Stimulated activated CD4-positive, alpha-beta T cell treated with anti-CD3 and anti-CD28 coated beads, Interleukin-4, amount 100 ng/mL, for 1 hour (primary cell): ENCODE results near the gene WDR4.
A peak's percentile ranks its signal among the peaks of the same experiment; 100 is the strongest.
"Not testable (repeated sequence)": the region's sequence is repeated elsewhere in the genome, so short reads cannot be mapped to it uniquely, and the experiment has no call there.

Experiments used
- DNase-seq: peaks from one replicate; pipeline ENCODE4 v3.0.0-alpha.2; 2020

WDR4 gene, protein sequence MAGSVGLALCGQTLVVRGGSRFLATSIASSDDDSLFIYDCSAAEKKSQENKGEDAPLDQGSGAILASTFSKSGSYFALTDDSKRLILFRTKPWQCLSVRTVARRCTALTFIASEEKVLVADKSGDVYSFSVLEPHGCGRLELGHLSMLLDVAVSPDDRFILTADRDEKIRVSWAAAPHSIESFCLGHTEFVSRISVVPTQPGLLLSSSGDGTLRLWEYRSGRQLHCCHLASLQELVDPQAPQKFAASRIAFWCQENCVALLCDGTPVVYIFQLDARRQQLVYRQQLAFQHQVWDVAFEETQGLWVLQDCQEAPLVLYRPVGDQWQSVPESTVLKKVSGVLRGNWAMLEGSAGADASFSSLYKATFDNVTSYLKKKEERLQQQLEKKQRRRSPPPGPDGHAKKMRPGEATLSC

DNA sequence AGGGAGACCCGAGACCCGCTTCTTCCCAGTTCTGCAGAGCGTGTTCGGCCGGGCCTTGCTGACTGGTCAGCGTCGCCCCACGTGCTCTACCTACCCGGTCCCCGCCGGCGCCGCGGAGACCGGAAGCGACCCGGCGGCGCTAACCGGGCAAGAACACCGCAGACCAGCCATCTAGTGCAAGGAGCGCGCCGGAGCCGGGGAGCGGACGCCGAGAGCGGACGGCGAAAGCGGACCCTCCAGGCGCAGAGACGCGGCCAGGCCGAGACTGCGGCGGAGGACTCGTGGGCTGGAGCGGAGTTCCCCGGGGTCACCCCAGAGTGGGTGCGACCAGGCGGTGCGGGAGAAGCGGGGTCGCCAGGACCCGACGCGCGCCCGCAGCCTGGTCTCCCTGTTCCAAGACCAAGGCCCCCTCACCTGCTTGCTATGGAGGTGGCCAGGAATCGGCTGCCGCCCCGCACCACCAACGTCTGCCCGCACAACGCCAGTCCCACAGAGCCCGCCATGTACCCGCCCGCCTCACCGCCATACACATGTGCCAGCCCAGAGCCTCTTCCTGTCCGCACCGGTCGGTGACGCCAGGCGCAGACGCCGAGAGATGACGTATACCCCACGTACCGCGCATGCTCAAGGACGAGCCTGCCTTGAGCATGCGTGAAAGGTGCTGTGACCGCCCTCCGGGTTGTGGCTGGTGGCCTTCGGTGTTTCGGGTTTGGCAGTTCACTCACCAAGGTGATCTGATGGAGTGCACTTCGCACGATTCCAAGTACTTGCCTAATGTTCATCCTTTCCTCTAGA is at the start of gene WDR4:
Gene WDR4, minus strand, starts transcription at position 547 of the 795 bp plus-strand sequence. Its CDS starts 44 bp downstream, at position 503.
- DNase-seq, result peak; percentile 97

DNA sequence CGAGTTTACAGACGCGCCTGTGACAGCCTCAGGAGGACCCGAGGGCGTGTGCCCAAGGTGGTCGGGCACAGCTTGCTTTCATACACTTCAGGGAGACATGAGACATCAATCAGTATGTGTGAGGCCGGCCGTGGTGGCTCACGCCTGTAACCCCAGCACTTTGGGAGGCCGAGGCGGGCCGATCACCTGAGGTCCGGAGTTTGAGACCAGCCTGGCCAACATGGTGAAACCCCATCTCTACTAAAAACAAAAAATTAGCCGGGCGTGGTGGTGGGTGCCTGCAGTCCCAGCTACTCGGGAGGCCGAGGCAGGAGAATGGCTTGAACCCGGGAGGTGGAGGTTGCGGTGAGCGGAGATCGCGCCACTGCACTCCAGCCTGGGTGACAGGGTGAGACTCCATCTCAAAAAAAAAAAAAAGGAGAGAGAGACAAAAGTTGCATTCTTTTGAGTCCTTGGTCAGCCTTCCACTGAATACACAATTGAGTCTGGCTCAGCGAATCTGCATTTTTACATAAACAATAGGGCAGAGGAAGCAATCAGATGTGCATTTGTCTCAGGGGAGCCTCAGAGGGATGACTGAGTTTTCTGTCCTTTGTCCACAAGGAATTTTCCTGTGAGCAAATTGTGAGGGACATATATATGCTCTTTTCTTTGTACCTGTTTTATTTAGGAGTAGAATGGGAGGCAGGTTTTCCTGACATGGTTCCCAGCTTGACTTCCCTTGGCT is 48.3 kb upstream of the WDR4 start:
- not testable (repeated sequence) for DNase-seq

DNA sequence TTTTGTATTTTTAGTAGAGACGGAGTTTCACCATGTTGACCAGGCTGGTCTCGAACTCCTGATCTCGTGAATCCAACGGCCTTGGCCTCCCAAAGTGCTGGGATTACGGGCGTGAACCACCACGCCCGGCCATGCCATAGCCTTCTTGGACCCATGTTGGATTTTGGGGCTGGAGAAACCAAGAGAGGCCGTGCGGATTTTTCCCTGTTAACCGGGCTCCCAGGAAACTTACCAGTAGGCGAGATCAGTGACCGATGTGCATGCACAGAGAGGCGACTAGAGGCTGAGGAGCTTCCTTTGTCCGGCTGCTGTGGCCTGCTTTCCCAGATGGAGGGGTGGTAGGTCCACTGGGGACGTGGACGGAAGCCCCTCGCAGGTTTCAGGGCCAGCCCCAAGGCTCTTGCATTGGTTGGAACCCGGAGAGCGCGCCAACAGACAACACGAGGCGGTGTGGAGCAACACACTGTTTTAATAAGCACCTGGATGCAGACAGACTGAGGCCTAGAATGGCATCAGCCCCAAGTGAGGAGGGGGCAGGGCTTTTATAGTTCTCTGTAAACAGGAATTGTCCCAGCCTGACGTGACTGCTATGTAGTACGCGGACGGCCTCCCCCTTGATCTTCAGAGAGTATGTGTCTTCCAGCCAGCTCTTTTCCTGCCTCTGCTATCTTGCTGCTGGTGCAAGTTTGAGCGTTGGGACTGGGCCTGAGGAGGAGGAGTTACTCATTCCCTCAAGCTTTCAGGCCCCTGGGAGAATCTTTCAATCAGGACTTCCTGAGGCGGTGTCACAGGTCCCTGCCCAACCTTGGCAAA is 46.0 kb upstream of the WDR4 start, which contains the start of gene ERVH48-1:
Gene ERVH48-1, minus strand, starts transcription at position 517 of the 813 bp plus-strand sequence. CDS start 6,624 bp downstream, outside the sequence.
- DNase-seq, result no peak

DNA sequence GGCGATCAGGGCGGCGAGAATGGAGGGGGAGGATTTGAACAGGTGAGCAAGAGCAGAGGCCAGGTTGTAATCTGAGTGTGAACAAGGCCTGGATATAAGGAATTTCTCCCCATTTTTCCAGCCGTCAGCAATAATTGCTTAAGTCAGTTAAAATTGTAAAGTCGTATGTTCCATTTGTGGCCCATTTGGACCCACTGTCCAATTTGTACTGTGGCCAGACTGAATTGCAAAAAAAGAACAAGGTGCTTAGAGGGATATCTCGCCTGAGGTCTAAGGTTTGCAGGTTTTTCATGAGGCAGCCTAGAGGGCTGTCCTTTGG is 45.1 kb upstream of the WDR4 start:
- no peak for DNase-seq

DNA sequence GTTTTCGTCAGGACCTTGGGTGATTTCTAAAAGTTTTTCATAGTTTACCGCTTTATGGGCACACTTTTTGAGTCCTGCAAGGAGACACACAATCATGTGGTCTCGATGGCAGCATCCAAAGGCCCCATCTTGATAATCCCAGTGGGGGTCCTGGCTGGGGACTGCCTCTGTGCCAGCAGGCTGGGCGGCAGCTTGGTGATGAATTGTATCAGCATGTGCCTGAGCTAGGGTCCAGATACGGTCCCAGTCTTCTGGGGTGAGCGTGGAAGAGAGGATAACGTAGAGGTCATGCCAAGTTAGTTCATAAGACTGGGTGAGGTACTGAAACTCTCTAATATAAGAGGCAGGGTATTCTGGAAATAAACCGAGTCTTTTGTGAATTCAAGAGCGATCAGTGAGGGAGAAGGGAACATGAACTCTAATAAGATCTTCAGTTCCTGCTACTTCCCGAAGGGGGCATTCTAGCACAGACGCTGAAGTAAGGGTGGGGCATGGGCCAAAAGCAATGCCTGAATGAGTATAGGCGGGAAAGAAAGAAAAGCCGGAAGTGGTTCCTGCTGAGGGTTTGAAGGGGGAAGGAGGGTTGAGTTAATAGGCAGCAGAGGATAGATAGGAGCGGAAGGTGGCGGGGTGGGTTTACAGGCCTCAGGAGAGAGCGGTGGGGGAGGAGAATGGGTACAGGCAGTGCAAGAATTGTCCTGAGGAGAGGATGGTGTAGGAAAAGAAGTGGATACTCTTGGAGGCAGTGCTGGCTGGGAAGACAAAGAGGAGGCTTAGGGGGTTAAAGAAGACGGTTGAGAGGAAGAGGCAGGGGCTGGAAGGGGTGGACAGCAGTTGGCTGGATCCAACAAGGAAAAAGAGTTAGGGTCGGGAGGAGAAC is 44.5 kb upstream of the WDR4 start:
- DNase-seq, result peak; percentile 50

DNA sequence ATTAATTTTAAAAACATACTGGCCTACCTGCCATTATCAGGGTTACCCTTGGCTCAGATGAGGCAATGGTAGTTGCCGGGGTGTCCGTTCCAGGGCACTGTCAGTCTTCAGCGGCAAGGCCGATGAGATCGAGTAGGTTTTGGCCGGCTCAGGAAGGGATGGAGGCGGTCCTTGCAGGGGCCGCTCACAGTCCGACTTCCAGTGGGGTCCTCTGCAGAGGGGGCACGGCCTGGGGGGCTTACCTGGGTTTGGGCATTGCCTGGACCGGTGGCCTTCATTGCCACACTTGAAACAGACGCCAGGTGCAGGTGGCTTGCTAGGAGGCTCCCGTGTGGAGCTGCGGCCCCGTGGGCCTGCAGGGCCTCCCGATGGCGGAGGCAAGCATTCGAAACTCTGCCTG is 43.6 kb upstream of the WDR4 start:
- no peak for DNase-seq

GRCh38 chr21:42921927-42922326 is 42.6 kb upstream of the WDR4 start:
- DNase-seq, result no peak

- DNase-seq, result no peak
These were observed 39.0 kb upstream of the WDR4 start for GRCh38 chr21:42918291-42918690.

DNA sequence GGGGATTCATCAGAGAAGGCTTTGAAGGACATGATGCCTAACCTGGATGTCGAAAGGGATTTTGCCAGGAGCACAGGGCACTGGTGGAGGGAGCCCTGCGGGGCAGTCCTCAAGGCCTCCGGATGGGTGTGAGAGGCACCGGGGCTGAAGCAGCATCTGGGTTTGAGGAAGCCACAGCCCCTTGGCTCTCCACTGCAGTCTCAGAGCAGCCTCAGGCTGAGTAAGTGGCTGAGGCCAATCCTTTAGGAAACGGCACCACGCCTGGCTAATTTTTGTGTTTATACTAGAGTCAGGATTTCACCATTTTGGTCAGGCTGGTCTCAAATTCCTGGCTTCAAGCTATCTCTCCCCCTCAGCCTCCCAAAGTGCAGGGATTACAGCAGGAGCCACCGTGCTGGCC is 34.1 kb upstream of the WDR4 start:
- no peak for DNase-seq

DNA sequence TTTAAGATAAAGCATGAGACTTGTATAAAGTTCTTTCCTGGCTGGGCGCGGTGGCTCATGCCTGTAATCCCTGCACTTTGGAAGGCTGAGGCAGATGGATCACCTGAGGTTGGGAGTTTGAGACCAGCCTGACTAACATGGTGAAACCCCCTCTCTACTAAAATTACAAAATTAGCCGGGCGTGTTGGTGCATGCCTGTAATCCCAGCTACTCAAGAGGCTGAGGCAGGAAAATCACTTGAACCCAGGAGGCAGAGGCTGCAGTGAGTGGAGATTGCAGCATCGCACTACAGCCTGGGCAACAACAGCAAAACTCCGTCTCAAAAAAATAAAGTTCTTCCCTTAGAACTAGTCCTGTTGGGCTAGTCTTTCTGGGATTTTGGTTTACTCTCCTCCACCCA is 32.6 kb upstream of the WDR4 start:
- not testable (repeated sequence) for DNase-seq

- DNase-seq, result not testable (repeated sequence)
These were observed 29.1 kb upstream of the WDR4 start for GRCh38 chr21:42908484-42908883.

GRCh38 chr21:42906233-42906632 is 26.9 kb upstream of the WDR4 start:
- DNase-seq, result no peak

DNA sequence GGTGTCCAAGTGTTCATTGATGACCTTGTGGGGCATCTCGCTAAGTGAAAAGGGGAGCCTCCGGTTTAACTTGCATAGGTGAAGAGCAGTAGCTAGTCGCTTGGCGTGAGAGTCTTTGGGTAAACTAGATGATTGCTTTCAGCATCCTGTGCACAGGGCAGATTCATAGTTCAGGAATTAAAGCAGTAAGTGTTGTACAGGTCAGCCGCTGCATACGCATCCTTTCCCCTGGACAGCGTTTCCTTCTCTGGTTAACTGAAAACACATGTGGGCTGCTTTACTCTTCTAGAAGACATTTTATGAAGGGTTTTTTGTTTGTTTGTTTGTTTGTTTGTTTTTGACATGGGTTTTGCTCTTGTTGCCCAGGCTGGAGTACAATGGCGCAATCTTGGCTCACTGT is 25.9 kb upstream of the WDR4 start:
- no peak for DNase-seq

DNA sequence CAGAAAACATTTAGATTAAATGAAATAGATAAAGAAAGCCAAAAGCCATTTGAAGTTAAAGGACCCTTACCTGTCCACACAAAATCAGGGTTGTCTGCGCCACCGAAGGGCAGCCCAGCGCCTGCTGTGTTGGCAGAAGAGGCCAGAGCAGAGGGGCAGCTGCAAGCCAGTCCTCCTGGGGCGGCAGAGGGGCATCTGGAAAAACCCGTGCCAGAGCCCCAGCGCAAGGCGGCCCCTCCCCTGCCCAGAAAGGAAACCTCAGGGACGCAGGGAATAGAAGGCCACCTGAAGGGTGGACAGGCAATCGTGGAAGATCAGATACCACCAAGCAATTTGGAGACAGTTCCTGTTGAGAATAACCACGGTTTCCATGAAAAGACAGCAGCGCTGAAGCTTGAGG is 24.5 kb upstream of the WDR4 start:
- DNase-seq, result no peak

DNA sequence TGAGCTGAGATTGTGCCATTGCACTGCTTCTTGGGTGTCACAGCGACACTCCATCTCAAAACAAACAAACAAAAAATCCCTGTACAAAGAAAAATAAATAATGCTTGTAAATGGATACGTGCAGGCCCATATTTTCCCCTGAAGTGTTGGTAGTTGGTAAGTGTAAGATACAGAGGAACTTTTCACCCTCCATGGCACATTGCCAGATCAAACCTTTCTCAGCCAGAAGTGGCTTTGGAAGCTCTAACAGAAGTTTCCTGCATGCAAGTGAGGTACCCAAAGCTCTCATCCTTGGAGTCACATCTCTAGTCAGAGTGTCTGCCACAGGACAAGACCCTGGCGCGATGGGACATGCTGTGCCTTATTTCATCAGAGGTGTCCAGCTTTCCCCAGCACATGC is 21.1 kb upstream of the WDR4 start:
- DNase-seq, result no peak

DNA sequence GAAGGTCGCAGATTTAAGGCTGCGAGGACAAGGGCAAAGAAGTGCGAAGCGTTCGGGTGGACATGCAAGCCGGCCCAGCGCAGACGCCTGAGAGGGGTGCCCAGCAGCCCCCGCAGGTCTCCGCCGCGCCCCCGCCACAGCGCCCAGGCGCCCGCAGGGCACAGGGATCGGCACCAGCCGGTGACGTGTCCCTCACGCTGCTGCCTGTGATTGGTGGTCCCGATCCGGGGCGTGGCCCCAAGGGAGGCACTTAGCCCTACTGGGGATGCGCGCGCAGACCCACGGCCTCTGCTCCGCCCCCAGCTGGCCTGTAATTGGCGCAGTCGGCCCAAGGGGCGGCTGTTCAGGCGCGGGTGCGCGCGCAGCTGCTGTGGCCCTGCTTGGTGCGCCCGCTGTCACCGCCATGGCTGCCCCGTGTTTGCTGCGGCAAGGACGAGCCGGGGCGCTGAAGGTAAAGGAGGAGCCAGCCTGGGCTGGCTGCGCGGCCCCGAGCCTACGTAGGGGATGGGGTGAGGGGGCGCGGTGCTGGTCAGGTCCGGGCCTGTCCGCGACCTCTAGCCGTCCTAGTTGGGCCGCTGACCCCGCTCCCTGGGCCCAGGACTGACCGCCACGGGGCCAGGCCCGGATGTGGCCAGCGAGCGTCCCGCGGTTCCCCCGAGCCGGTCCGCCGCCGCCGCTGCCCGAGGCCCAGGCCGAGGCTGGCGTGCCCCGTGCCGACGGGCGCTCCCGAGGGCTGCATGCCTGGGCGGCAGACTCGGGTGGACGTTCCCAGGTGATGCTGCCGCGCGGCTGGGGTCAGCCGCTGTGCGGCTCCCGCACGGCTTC is 13.8 kb upstream of the WDR4 start, which contains the start of gene NDUFV3:
Gene NDUFV3, plus strand, starts transcription at position 379 of the 825 bp plus-strand sequence. Its CDS starts 25 bp downstream, at position 404.
- peak; percentile 100 for DNase-seq

DNA sequence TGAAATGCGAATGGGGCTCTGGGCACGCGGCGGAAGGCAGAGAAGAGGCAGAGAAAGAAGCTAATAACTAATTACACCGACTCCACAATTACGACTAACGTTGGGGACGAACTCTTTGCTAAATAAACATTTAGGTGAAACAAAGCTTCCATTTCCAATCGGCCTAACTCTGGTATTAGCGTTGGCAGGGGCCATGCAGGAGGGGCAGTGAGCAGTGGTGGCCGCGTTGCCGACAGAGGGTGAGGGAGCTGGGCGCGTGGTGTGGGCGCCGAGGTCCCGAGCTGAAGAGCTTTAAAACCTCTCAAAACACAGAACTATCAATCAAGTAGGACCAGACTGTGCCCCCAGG is 13.2 kb upstream of the WDR4 start:
- no peak for DNase-seq

- no peak for DNase-seq
These were observed 8.0 kb upstream of the WDR4 start for GRCh38 chr21:42887326-42887725.

- no peak for DNase-seq
These were observed 4.6 kb upstream of the WDR4 start for GRCh38 chr21:42883921-42884320.

DNA sequence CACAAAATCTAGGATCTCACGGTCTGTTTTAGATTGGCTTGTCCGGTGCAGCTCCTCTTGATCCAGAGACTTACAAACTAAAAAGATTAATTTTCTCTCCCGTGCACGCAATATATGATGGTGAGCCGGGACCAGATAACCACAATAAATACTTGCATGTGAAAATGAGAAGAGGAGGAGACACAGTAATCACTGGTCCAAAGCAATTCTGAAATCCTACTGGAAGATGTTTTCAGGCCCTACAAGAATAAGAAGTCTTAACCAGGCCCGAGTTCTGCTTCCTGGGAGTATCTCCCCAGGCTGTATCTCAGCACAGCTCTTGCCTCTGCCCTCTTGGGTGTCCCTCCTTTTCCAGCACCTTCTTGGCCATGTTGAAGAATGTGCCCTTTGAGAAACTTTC is 1.0 kb upstream of the WDR4 start:
- no peak for DNase-seq

- no peak for DNase-seq
These were observed 704 bp downstream of the WDR4 start for GRCh38 chr21:42878678-42878992.
